Endothelial cell (in vitro differentiated cells): ENCODE data around the gene ZNF423. TPM values are rescaled to one million over a fixed set of nuclear protein-coding genes. Genes with fewer than 3 reads are reported as not detected.
"Not testable (repeated sequence)": the region's sequence is repeated elsewhere in the genome, so short reads cannot be mapped to it uniquely, and the experiment has no call there.

Experiments used
- DNase-seq: peaks from one replicate; pipeline ENCODE4 v3.0.0; 2021; ENCODE audit warnings: low spot score
- H3K27ac Mint-ChIP-seq: one replicate; pipeline ENCODE4 v1.8.0; 2021; ENCODE audit warnings: mixed read lengths, inconsistent platforms; ENCODE audit not compliant: unreplicated experiment
- H3K27me3 Mint-ChIP-seq: one replicate; pipeline ENCODE4 v1.8.0; 2021; ENCODE audit warnings: mild to moderate bottlenecking, moderate library complexity, mixed read lengths, inconsistent platforms; ENCODE audit not compliant: unreplicated experiment
- H3K36me3 Mint-ChIP-seq: one replicate; pipeline ENCODE4 v1.8.0; 2021; ENCODE audit warnings: mild to moderate bottlenecking, low read depth, mixed read lengths, inconsistent platforms; ENCODE audit not compliant: unreplicated experiment
- H3K4me1 Mint-ChIP-seq: one replicate; pipeline ENCODE4 v1.8.0; 2021; ENCODE audit warnings: mild to moderate bottlenecking, mixed read lengths, inconsistent platforms; ENCODE audit not compliant: unreplicated experiment
- H3K4me3 Mint-ChIP-seq: one replicate; pipeline ENCODE4 v1.8.0; 2021; ENCODE audit warnings: mild to moderate bottlenecking, mixed read lengths, inconsistent platforms; ENCODE audit not compliant: unreplicated experiment
- H3K9me3 Mint-ChIP-seq: one replicate; pipeline ENCODE4 v1.8.0; 2021; ENCODE audit warnings: mixed read lengths, inconsistent platforms; ENCODE audit not compliant: unreplicated experiment
- CTCF ChIP-seq: fragments of 200-600 bp; sonication (generic); IDR thresholded peaks from one replicate; pipeline ENCODE4 v1.5.0; 2021; ENCODE audit warnings: antibody characterized with exemption; ENCODE audit not compliant: unreplicated experiment
- total RNA-seq: library from RNA; stranded (reverse); fragmentation: NEBNext Ultra II Directional; extraction: Animal tissue kit (Norgen Biotek cat#: 25700); gene quantifications from one replicate; pipeline ENCODE4 v1.2.1, GENCODE V29; 2021; ENCODE audit not compliant: unreplicated experiment

ZNF423 gene
- total RNA-seq, 1 donor from 2014 or later: 44.8 TPM

DNA sequence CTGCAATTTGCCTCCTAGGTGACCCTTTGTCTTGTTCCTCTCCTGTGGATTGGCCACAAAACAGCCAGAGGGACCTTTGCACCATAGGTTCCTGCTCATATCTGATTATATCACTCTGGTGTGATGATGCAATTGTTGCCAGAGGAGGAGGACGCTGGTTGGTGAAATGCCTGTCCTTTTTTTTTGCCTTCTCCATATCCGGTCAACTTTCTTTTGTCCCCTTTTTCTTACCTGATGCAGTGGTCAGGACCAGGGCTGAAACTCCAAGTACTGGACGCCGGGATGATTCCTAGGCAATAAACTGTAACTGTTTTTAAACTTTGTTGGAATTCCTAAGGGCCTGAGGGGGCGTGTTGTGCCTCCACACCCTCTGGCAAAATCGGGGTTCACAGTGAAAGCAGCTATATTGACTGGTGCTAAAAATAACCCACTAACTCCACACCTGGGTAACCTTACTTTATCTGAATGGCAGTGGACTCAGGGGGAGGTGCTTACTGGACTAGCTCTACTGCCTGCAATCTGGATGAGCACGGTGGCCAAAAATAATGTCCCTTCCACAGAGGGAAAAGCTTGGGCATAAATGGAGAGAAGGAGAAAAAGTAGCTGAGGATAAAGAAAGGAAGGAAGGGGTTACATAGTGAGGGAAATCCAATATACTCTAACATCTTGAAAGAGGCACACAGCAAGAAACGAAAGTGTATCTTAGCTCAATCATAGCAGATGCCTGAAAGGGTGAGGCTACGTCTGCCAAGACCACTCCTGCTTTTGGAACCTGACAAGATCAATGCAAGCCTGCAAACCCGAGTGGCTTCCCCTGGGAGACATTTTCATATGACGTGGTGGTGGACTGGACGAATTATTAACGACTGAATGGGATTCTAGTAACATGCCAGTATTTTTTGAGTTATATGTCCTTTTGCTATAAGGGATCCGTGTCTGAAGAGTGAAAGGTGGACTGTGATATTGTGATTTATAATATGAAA, 28.4 kb upstream of the ZNF423 start:
- H3K36me3 Mint-ChIP-seq: no peaks in the 10 kb centered on the region
- H3K4me3 Mint-ChIP-seq: no peak overlapping the region
- peaks cover 10% of the 10 kb centered on the region for H3K27me3 Mint-ChIP-seq
- DNase-seq: no peak
- no peak for TF ChIP-seq CTCF
- H3K9me3 Mint-ChIP-seq: no peaks in the 10 kb centered on the region
- H3K27ac Mint-ChIP-seq: no peak overlapping the region
- peaks cover 11% of the 10 kb centered on the region for H3K4me1 Mint-ChIP-seq

- Mint-ChIP-seq H3K27ac (no peak overlapping the region), H3K36me3 (no peaks in the 10 kb centered on the region), H3K4me1 (peaks cover 11% of the 10 kb centered on the region), H3K27me3 (peaks cover 12% of the 10 kb centered on the region), H3K9me3 (no peaks in the 10 kb centered on the region), H3K4me3 (no peak overlapping the region)
- DNase-seq: no peak
- no peak for TF ChIP-seq CTCF
Measured at GRCh38 chr16:49883076-49884014, 27.4 kb upstream of the ZNF423 start.

DNA sequence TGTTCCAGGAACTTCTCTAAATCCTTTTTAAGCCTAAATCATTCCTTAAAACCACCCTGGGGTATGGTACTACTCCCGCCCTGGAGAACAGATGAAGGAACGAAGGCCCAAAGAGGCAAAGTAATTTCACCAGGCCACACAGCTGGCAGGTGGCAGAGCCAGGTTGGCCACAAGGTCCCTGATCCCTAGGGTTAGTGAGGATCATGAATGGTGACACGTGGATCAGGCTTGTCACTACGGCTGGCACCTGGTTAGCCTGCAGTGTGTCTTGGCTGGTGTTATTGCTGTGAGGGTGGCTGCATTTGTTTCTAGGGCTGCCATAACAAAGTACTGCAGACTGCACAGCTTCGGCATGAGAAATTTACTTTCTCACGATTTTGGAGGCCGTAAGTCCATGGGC, 26.0 kb upstream of the ZNF423 start:
- Mint-ChIP-seq H3K36me3 (no peaks in the 10 kb centered on the region), H3K27me3 (peaks cover 9% of the 10 kb centered on the region), H3K9me3 (no peaks in the 10 kb centered on the region), H3K27ac (no peak overlapping the region), H3K4me1 (peaks cover 11% of the 10 kb centered on the region), H3K4me3 (no peak overlapping the region)
- no peak for TF ChIP-seq CTCF
- DNase-seq: no peak

GRCh38 chr16:49878540-49878939, 22.6 kb upstream of the ZNF423 start:
- H3K27me3 Mint-ChIP-seq, H3K4me1 Mint-ChIP-seq, H3K4me3 Mint-ChIP-seq, H3K36me3 Mint-ChIP-seq, H3K9me3 Mint-ChIP-seq, H3K27ac Mint-ChIP-seq, DNase-seq: not testable (repeated sequence)

- Mint-ChIP-seq H3K9me3 (no peaks in the 10 kb centered on the region), H3K36me3 (no peaks in the 10 kb centered on the region), H3K27me3 (peaks cover 9% of the 10 kb centered on the region), H3K27ac (no peak overlapping the region), H3K4me3 (no peak overlapping the region), H3K4me1 (peaks cover 7% of the 10 kb centered on the region)
- TF ChIP-seq CTCF: peak; percentile 95
- peak; percentile 93 for DNase-seq
Measured at GRCh38 chr16:49876716-49877129, 20.8 kb upstream of the ZNF423 start.
